HepG2 (cell line): Measurements from ENCODE around the gene RBP3. TPM values are rescaled to one million over a fixed set of nuclear protein-coding genes. Genes with fewer than 3 reads are reported as not detected.

Experiments
- ATAC-seq: fragments of 200-7000 bp; cut with Tn5 transposase; 3 replicates; pipeline ENCODE4 v1.9.1; 2020; ENCODE audit warnings: mild to moderate bottlenecking, moderate library complexity
- BruUV-seq: library from RNA; stranded (reverse); fragments of 400-500 nt; replicated peaks from 2 replicates; lab custom pipeline; 2021; lab: Mats Ljungman, UMichigan
- CTCF ChIA-PET: fragments of 300-600 bp; formaldehyde crosslinking; extraction: SDS; loops from one replicate; lab custom pipeline; 2021; ENCODE audit warnings: low total read pairs, inconsistent platforms, low intra/inter-chr PET ratio; lab: Yijun Ruan, JAX
- POLR2A ChIA-PET: fragments of 350-600 bp; sonication (Branson Sonifier 250); formaldehyde crosslinking; loops from one replicate; lab custom pipeline; 2020; ENCODE audit warnings: antibody characterized with exemption, inconsistent platforms; lab: Yijun Ruan, JAX
- DNase-seq: peaks from one replicate; pipeline ENCODE4 v3.0.0-alpha.2; 2015; ENCODE audit warnings: low spot score
- FAIRE-seq: peaks from 3 replicates; lab custom pipeline; 2011; peaks lifted over from hg19 to GRCh38; lab: Jason Lieb, UNC
- H2AFZ ChIP-seq: one replicate; pipeline ENCODE4 v1.6.1; 2011; ENCODE audit warnings: low read length, inconsistent platforms
- H3K27ac ChIP-seq: fragments of 300-600 bp; 3 replicates; pipeline ENCODE4 v1.8.0; 2011; ENCODE audit warnings: mixed run types, mild to moderate bottlenecking, mixed read lengths, low read length, inconsistent platforms; ENCODE audit not compliant: insufficient read depth; ENCODE audit errors: extremely low read length
- H3K27me3 ChIP-seq, 2 experiments: fragments of 200-600 bp in 1 of 2; 2 replicates in 1 of 2; 3 replicates in 1 of 2; pipeline versions ENCODE4 v1.6.0 to v1.8.0; 2011; ENCODE audit warnings: low read length in 2 of 2, mild to moderate bottlenecking in 2 of 2, moderate library complexity in 2 of 2, inconsistent platforms in 1 of 2; ENCODE audit not compliant: insufficient read depth in 2 of 2, control insufficient read depth in 1 of 2
- H3K36me3 ChIP-seq, 2 experiments: fragments of 200-600 bp in 1 of 2; replicated peaks in 1 of 2; 2 replicates in 1 of 2; 3 replicates in 1 of 2; pipeline versions ENCODE4 v1.5.1 to v1.8.0; 2011; ENCODE audit warnings: low read length in 2 of 2, inconsistent platforms in 1 of 2; ENCODE audit not compliant: insufficient read depth in 2 of 2, control insufficient read depth in 1 of 2
- H3K4me1 ChIP-seq: 2 replicates; pipeline ENCODE4 v1.5.1; 2012; ENCODE audit warnings: low read length, inconsistent platforms; ENCODE audit not compliant: insufficient read depth
- H3K4me2 ChIP-seq: 2 replicates; pipeline ENCODE4 v1.6.0; 2011; ENCODE audit warnings: low read depth, low read length, inconsistent platforms
- H3K4me3 ChIP-seq, 3 experiments: fragments of 200-600 bp in 1 of 3; sonication (generic), shearing (Covaris generic) in 1 of 3; replicated peaks in 1 of 3; 2 replicates each; pipeline ENCODE4 v1.5.1; 2011 to 2016; ENCODE audit warnings: low read length in 3 of 3, inconsistent platforms in 2 of 3, low read depth in 2 of 3, mild to moderate bottlenecking in 2 of 3, control low read depth in 1 of 3, mixed read lengths in 1 of 3; ENCODE audit not compliant: insufficient read depth in 1 of 3
- H3K79me2 ChIP-seq: one replicate; pipeline ENCODE4 v1.6.1; 2011; ENCODE audit warnings: low read length, inconsistent platforms; ENCODE audit not compliant: insufficient read depth
- H3K9ac ChIP-seq: 2 replicates; pipeline ENCODE4 v1.6.0; 2011; ENCODE audit warnings: mild to moderate bottlenecking, low read depth, low read length, inconsistent platforms; ENCODE audit not compliant: insufficient read depth
- H3K9me3 ChIP-seq: 2 replicates; pipeline ENCODE4 v1.5.1; 2012; ENCODE audit warnings: mild to moderate bottlenecking, low read length
- H4K20me1 ChIP-seq: 2 replicates; pipeline ENCODE4 v1.6.0; 2011; ENCODE audit warnings: inconsistent platforms, mild to moderate bottlenecking, low read length, moderate library complexity; ENCODE audit not compliant: insufficient read depth
- ERF ChIP-seq: IDR thresholded peaks from 2 replicates; pipeline ENCODE4 v1.6.1; 2018; ENCODE audit warnings: missing biosample characterization, missing genetic modification reagents
- NCOR1 ChIP-seq: fragments of 200-600 bp; sonication (generic); IDR thresholded peaks from 2 replicates; pipeline ENCODE4 v1.7.0; 2017; ENCODE audit warnings: antibody characterized with exemption, low read length, borderline replicate concordance
- ZBTB20 ChIP-seq: sonication (generic); formaldehyde crosslinking; IDR thresholded peaks from 2 replicates; pipeline ENCODE4 v1.8.1; 2023; ENCODE audit warnings: missing genetic modification reagents, low read depth, mild to moderate bottlenecking, borderline replicate concordance
- ZFP1 ChIP-seq: IDR thresholded peaks from 2 replicates; pipeline ENCODE4 v1.6.1; 2016
- ZMAT3 ChIP-seq: sonication (generic); formaldehyde crosslinking; conservative IDR thresholded peaks from 2 replicates; pipeline ENCODE4 v1.7.0; 2021; ENCODE audit warnings: missing genetic modification reagents
- ZNF318 ChIP-seq: sonication (generic); formaldehyde crosslinking; IDR thresholded peaks from 2 replicates; pipeline ENCODE4 v1.4.0; 2020; ENCODE audit warnings: mild to moderate bottlenecking, missing genetic modification reagents
- ZNF776 ChIP-seq: sonication (generic); formaldehyde crosslinking; IDR thresholded peaks from 2 replicates; pipeline ENCODE4 v1.4.0; 2020; ENCODE audit warnings: mild to moderate bottlenecking, missing genetic modification reagents
- WGBS: methylation state at CpG from one replicate; pipeline ENCODE4 v1.1.6; 2017; ENCODE audit warnings: low lambda C conversion rate; 5-methylcytosine and 5-hydroxymethylcytosine counted together
- in situ Hi-C: cut with HindIII; loops from 2 replicates; pipeline ENCODE4 v1.10.0; 2017; ENCODE audit warnings: low pct_unique_long_range_greater_than_20kb; ENCODE audit not compliant: extremely low pct_ligation_motif_present
- intact Hi-C: fragments of 100-400 bp; cut with micrococcal nuclease; formaldehyde crosslinking; loops from one replicate; pipeline ENCODE4 v1.10.0; 2022; ENCODE audit not compliant: unreplicated experiment
- polyA plus RNA-seq, 8 experiments: library from polyadenylated mRNA; depleted of rRNA in 3 of 8; stranded (reverse) in 7 of 8; unstranded in 1 of 8; fragments of >200 nt; fragmentation: Illumina TruSeq in 4 of 8; extraction: Trizol in 4 of 8; gene quantifications; 2 replicates each; pipeline versions ENCODE4 v1.2.1 to v1.2.3, GENCODE V29; 2011 to 2016; ENCODE audit warnings: low read depth in 4 of 8, missing spikeins in 1 of 8, mixed read lengths in 1 of 8; ENCODE audit not compliant: insufficient read depth in 1 of 8
- total RNA-seq, 5 experiments: library from RNA; depleted of rRNA; stranded (reverse); fragments of >200 nt; fragmentation: Illumina TruSeq; extraction: Trizol; gene quantifications; 2 replicates each; pipeline ENCODE4 v1.2.3, GENCODE V29; 2016; ENCODE audit warnings: low read depth in 1 of 5
- TF ChIP-seq, protein P1 (sequence below): sonication (generic); formaldehyde crosslinking; conservative IDR thresholded peaks from 2 replicates; pipeline ENCODE4 v1.4.0; 2020; ENCODE audit warnings: missing genetic modification reagents
- TF ChIP-seq, protein P2 (sequence below): sonication (generic); formaldehyde crosslinking; IDR thresholded peaks from 2 replicates; pipeline ENCODE4 v1.8.1; 2022; ENCODE audit warnings: mild to moderate bottlenecking, missing genetic modification reagents

The RBP3 gene
- total and polyA plus RNA-seq, 2 of the 13 experiments (the other 11 are each of a cell fraction or from before 2014, with no cell fraction given), result not detected

DNA sequence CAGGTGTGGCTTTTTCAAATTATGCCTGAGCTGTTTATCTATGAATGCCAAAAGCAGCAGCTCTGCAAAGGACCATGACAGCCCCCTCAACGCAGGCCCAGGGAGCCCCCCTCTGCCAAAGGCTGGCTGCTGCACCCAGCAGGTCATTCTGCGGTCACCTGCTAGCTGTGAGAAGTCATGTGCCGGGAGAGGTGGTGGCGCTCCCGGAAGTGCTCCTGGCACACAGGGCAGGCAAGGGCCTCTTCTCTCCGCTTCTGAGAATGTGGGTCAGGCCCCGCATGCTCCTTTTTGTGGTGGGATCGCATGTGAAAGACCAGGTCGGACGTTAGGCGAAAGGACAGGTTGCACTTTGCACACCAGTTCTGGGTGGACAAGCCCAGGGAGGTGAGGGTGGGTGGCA, 19.5 kb downstream of the RBP3 start:
- DNase-seq (no peak), ATAC-seq (no peak), FAIRE-seq (no peak)
- intact Hi-C loops, result no loop called here
- H3K4me2 ChIP-seq, result no peak overlapping the region
- no peak overlapping the region for H3K9ac ChIP-seq
- no TSS peak for BruUV-seq
- no peak overlapping the region for H2AFZ ChIP-seq
- in situ Hi-C loops, result no loop called here
- no peak overlapping the region for H3K4me3 ChIP-seq
- H3K36me3 ChIP-seq, result no peaks in the 10 kb centered on the region
- ChIA-PET CTCF (no interaction called here), POLR2A (no interaction called here)
- H3K4me1 ChIP-seq, result peaks cover 10% of the 10 kb centered on the region; the same call in 1 of the 2 replicates
- peaks cover 0 to 4% of the 10 kb centered on the region in 2 experiments; a peak in 3 of 5 replicates for H3K27me3 ChIP-seq
- H3K9me3 ChIP-seq, result no peaks in the 10 kb centered on the region
- no peaks in the 10 kb centered on the region for H3K79me2 ChIP-seq
- 51% methylated on average over 6 of the region's 11 CpGs for WGBS
- no peak overlapping the region for H3K27ac ChIP-seq
- no peaks in the 10 kb centered on the region for H4K20me1 ChIP-seq
- TF ChIP-seq ZNF776 (CRISPR knock-in tag) (no peak), NCOR1 (no peak), ZMAT3 (CRISPR knock-in tag) (no peak), ZBTB20 (CRISPR knock-in tag) (no peak), ERF (no peak), ZNF318 (no peak), ZFP1 (CRISPR knock-in tag) (no peak)
- TF ChIP-seq, protein P1, sequence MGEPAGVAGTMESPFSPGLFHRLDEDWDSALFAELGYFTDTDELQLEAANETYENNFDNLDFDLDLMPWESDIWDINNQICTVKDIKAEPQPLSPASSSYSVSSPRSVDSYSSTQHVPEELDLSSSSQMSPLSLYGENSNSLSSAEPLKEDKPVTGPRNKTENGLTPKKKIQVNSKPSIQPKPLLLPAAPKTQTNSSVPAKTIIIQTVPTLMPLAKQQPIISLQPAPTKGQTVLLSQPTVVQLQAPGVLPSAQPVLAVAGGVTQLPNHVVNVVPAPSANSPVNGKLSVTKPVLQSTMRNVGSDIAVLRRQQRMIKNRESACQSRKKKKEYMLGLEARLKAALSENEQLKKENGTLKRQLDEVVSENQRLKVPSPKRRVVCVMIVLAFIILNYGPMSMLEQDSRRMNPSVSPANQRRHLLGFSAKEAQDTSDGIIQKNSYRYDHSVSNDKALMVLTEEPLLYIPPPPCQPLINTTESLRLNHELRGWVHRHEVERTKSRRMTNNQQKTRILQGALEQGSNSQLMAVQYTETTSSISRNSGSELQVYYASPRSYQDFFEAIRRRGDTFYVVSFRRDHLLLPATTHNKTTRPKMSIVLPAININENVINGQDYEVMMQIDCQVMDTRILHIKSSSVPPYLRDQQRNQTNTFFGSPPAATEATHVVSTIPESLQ (CRISPR knock-in tag), result no peak
- TF ChIP-seq, protein P2, sequence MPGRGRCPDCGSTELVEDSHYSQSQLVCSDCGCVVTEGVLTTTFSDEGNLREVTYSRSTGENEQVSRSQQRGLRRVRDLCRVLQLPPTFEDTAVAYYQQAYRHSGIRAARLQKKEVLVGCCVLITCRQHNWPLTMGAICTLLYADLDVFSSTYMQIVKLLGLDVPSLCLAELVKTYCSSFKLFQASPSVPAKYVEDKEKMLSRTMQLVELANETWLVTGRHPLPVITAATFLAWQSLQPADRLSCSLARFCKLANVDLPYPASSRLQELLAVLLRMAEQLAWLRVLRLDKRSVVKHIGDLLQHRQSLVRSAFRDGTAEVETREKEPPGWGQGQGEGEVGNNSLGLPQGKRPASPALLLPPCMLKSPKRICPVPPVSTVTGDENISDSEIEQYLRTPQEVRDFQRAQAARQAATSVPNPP, result no peak
